Mucosa of rectum (tissue), 2 donors: ENCODE measurements around the gene PAQR5.
"Not testable (repeated sequence)": the region's sequence is repeated elsewhere in the genome, so short reads cannot be mapped to it uniquely, and the experiment has no call there.

Source experiments
- H3K27ac ChIP-seq, 2 donors: one replicate each; pipeline ENCODE4 v1.7.0; 2013; ENCODE audit warnings: inconsistent platforms in 2 of 2, low read depth in 2 of 2, low read length in 2 of 2
- H3K27me3 ChIP-seq, 2 donors: one replicate each; pipeline ENCODE4 v1.7.0; 2013; ENCODE audit warnings: low read length in 2 of 2; ENCODE audit not compliant: control insufficient read depth in 2 of 2, insufficient read depth in 2 of 2
- H3K36me3 ChIP-seq, 2 donors: one replicate each; pipeline ENCODE4 v1.7.0; 2013; ENCODE audit warnings: low read length in 2 of 2; ENCODE audit not compliant: control insufficient read depth in 2 of 2, insufficient read depth in 2 of 2
- H3K4me1 ChIP-seq, 2 donors: one replicate each; pipeline ENCODE4 v1.7.0; 2013; ENCODE audit warnings: low read length in 2 of 2, mild to moderate bottlenecking in 1 of 2; ENCODE audit not compliant: control insufficient read depth in 2 of 2, insufficient read depth in 2 of 2
- H3K4me3 ChIP-seq, 2 donors: one replicate each; pipeline ENCODE4 v1.7.0; 2013; ENCODE audit warnings: low read length in 2 of 2
- H3K9ac ChIP-seq, 2 donors: one replicate each; pipeline ENCODE4 v1.7.0; 2013; ENCODE audit warnings: low read length in 2 of 2, low read depth in 1 of 2, mild to moderate bottlenecking in 1 of 2
- H3K9me3 ChIP-seq, 2 donors: one replicate each; pipeline ENCODE4 v1.7.0; 2013; ENCODE audit warnings: low read length in 2 of 2; ENCODE audit not compliant: control insufficient read depth in 2 of 2
- donor health status: healthy.
- donor health status: Normal muscosa, but diverticular disease.

Gene PAQR5

GRCh38 chr15:69369631-69370030, 70.9 kb downstream of the PAQR5 start:
- no peak overlapping the region for H3K27ac ChIP-seq
- no peak overlapping the region for H3K4me3 ChIP-seq
- H3K27me3 ChIP-seq, result no peaks in the 10 kb centered on the region
- H3K9me3 ChIP-seq, result no peaks in the 10 kb centered on the region
- H3K9ac ChIP-seq, result no peak overlapping the region
- H3K36me3 ChIP-seq, result no peaks in the 10 kb centered on the region
- H3K4me1 ChIP-seq, result peaks cover 0 to 3% of the 10 kb centered on the region in 2 donors

DNA sequence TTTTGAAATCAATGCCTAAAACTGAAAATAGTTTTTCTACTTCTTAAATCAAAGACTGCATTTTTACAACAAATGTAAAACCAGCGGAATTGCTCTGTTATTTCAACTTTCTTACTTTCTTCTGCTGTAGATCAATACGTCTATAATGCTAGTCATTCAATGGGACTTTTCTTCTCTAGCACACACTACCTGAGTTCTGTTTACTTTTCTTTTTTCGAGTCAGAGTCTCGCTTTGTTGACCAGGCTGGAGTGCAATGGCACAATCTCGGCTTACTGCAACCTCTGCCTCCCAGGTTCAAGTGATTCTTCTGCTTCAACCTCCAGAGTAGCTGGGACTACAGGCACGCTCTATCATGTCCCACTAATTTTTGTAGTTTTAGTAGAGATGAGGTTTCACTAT, 74.7 kb downstream of the PAQR5 start:
- no peak overlapping the region for H3K4me3 ChIP-seq
- H3K4me1 ChIP-seq, result no peaks in the 10 kb centered on the region
- no peaks in the 10 kb centered on the region for H3K9me3 ChIP-seq
- no peak overlapping the region for H3K27ac ChIP-seq
- H3K9ac ChIP-seq, result no peak overlapping the region
- no peaks in the 10 kb centered on the region for H3K27me3 ChIP-seq
- no peaks in the 10 kb centered on the region for H3K36me3 ChIP-seq

DNA sequence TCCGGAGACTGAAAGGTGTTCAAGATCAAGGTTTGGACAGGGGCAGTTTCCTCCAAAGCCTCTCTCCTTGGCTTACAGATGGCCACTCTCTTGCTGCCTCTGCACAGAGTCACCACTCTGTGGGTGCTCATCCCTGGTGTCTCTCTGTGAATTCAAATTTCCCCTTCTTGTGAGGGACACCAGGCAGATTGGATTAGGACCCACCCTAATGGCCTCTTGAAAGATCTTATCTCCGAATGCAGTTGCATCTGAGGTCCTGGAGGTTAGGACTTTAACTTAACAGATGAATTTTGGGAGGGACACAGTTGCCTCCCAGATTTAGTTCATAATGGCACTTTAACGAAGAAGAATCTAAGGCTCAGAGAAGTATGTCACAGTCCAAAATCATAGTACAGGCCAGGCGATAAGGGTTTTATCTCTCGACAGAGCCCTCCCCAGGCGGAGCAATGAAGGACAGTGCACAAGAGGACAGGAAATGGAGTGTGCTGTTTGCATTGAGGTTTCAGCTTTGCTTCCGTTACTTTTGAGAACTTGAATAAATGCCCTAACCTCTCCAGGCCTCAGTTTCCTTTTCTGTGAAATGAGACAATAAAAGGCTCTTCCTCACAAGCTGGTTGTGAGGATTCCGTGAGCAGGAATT, 76.6 kb downstream of the PAQR5 start:
- no peaks in the 10 kb centered on the region for H3K27me3 ChIP-seq
- H3K9ac ChIP-seq, result no peak overlapping the region
- no peak overlapping the region for H3K27ac ChIP-seq
- no peak overlapping the region for H3K4me3 ChIP-seq
- H3K9me3 ChIP-seq, result no peaks in the 10 kb centered on the region
- no peaks in the 10 kb centered on the region for H3K4me1 ChIP-seq
- peaks cover 3 to 6% of the 10 kb centered on the region in 2 donors for H3K36me3 ChIP-seq

DNA sequence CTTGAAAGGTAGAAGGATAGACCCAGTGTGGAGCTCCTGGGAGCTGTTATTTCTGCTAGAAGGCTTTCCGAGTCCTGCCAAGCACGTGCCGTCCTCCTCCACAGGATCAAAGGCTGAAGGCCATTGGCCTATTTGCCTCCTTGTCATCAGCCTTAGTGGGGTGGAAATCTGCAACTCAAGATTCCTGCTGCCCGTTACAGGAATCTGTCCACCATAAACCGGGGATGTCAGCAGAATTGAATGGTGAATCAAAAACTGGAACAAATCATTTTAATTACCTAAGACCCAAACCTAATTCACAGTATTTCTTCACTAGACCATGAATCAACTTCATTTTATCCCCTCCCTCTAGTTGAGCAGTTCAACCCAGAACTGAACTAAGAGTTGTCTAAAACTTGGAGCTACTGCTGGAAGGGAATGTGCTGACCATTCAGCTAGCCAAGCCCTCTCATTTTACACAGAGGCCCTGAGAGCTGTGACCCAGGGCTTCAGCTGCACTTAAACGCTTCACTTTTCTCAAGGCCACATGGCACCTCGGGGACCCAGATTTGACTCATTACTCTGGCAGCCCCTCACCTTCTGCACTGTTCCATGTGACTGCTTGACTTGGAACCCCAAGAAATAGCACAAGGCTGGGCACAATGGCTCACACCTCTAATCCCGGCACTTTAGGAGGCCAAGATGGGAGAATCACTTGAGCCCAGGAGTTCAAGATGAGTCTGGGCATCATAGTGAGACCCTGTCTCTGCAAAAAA, 78.7 kb downstream of the PAQR5 start:
- no peak overlapping the region for H3K27ac ChIP-seq
- H3K27me3 ChIP-seq, result no peaks in the 10 kb centered on the region
- H3K4me3 ChIP-seq, result no peak overlapping the region
- H3K36me3 ChIP-seq, result peaks cover 10% of the 10 kb centered on the region in 2 donors
- H3K4me1 ChIP-seq, result no peaks in the 10 kb centered on the region
- H3K9me3 ChIP-seq, result no peaks in the 10 kb centered on the region
- H3K9ac ChIP-seq, result no peak overlapping the region

- no peaks in the 10 kb centered on the region for H3K9me3 ChIP-seq
- no peak overlapping the region for H3K9ac ChIP-seq
- no peak overlapping the region for H3K27ac ChIP-seq
- no peaks in the 10 kb centered on the region for H3K27me3 ChIP-seq
- H3K4me3 ChIP-seq, result no peak overlapping the region
- peaks cover 10 to 14% of the 10 kb centered on the region in 2 donors for H3K36me3 ChIP-seq
- no peaks in the 10 kb centered on the region for H3K4me1 ChIP-seq
These were observed 81.5 kb downstream of the PAQR5 start for GRCh38 chr15:69380100-69380725.

DNA sequence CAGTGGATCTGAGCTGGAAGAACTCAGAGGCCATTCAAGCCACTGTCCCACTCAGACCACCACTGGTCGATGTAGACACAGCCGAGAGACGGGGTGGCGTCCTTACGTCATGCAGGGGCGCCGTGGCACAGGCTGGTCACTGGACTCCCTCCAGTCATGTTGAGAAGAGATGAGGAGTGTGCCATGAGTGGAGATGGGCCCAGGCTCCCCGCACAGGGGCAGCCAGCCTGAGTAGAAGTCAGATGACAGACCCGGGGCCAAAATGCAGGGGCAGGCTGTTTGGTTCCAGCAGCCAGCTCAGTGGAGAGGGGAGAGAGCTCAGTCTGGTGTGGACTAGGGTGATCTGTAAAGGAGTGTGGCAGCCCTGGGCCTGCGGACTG, 82.0 kb downstream of the PAQR5 start:
- peaks cover 13 to 16% of the 10 kb centered on the region in 2 donors for H3K36me3 ChIP-seq
- no peak overlapping the region for H3K4me3 ChIP-seq
- H3K4me1 ChIP-seq, result no peaks in the 10 kb centered on the region
- H3K9ac ChIP-seq, result no peak overlapping the region
- H3K9me3 ChIP-seq, result no peaks in the 10 kb centered on the region
- H3K27ac ChIP-seq, result no peak overlapping the region
- H3K27me3 ChIP-seq, result no peaks in the 10 kb centered on the region

DNA sequence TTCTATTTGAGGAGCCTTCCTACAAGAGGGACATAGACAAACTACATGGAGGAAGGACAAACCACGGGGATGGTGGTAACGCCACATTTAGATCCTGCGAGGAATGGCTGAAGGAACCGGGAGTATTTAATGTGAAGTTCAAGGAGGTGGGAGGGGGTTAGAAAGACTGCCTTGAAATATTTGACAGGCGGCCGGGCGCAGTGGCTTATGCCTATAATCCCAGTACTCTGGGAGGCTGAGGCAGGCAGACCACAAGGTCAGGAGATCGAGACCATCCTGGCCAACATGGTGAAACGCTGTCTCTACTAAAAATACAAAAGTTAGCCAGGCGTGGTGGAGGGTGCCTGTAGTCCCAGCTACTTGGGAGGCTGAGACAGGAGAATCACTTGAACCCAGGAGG, 83.5 kb downstream of the PAQR5 start:
- H3K9ac ChIP-seq, H3K27me3 ChIP-seq, H3K27ac ChIP-seq, H3K4me3 ChIP-seq, H3K4me1 ChIP-seq, H3K9me3 ChIP-seq: not testable (repeated sequence)
- H3K36me3 ChIP-seq, result peaks cover 17 to 21% of the 10 kb centered on the region in 2 donors

DNA sequence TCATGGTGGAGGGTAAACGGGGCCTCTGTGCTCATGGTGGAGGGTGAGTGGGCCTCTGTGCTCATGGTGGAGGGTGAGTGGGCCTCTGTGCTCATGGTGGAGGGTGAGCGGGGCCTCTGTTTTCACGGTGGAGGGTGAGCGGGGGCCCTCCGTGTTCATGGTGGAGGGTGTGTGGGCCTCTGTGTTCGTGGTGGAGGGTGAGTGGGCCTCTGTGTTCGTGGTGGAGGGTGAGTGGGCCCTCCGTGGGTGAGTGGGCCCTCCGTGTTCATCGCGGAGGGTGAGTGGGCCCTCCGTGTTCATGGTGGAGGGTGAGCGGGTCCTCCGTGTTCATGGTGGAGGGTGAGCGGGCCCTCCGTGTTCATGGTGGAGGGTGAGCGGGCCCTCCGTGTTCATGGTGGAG, 85.4 kb downstream of the PAQR5 start:
- not testable (repeated sequence) for H3K4me3 ChIP-seq, H3K27ac ChIP-seq, H3K9me3 ChIP-seq, H3K4me1 ChIP-seq, H3K27me3 ChIP-seq, H3K9ac ChIP-seq
- H3K36me3 ChIP-seq, result peaks cover 17 to 25% of the 10 kb centered on the region in 2 donors

- H3K4me3 ChIP-seq, result no peak overlapping the region
- peaks cover 17 to 26% of the 10 kb centered on the region in 2 donors for H3K36me3 ChIP-seq
- H3K9ac ChIP-seq, result no peak overlapping the region
- no peak overlapping the region for H3K27ac ChIP-seq
- H3K9me3 ChIP-seq, result no peaks in the 10 kb centered on the region
- H3K4me1 ChIP-seq, result no peaks in the 10 kb centered on the region
- H3K27me3 ChIP-seq, result no peaks in the 10 kb centered on the region
These were observed 86.2 kb downstream of the PAQR5 start for GRCh38 chr15:69384626-69385598.
